ENCODE measurements around the gene TBPL1. TPM values are rescaled to one million over a fixed set of nuclear protein-coding genes. Genes with fewer than 3 reads are reported as not detected.

Gene TBPL1
- total RNA-seq, 2 experiments from 2014 or later = 30.9 to 37.8 TPM

GRCh38 chr6:133951227-133951626, 1.8 kb upstream of the TBPL1 start:
- Mint-ChIP-seq H3K4me1 (ENCODE audit: low read depth) (peaks cover 24% of the 10 kb centered on the region), H3K27me3 (no peaks in the 10 kb centered on the region), H3K4me3 (peak overlapping the region; percentile 92), H3K9me3 (no peaks in the 10 kb centered on the region), H3K27ac (peak overlapping the region; percentile 96), H3K36me3 (ENCODE audit: low read depth) (no peaks in the 10 kb centered on the region)
- ATAC-seq (no peak), DNase-seq (no peak)
- intact Hi-C loops (cut with micrococcal nuclease) = no loop called here
- POLR2A ChIA-PET = interaction anchor here (0.7 kb wide), 1 partner anchor 1684 kb away, joined by 3 read pairs; no protein-coding TSS in a partner anchor
- no peak for TF ChIP-seq CTCF (IDR thresholded peaks at IDR 0.05)
- CTCF ChIA-PET = interaction anchor here (0.7 to 5.8 kb wide), 7 partner anchors 10 to 146 kb away, joined by 3 to 40 read pairs (median 4); no protein-coding TSS in a partner anchor

GRCh38 chr6:133951881-133952814, 876 bp upstream of the TBPL1 start:
- H3K27me3 Mint-ChIP-seq = no peaks in the 10 kb centered on the region
- peak overlapping the region; percentile 96 for H3K27ac Mint-ChIP-seq
- POLR2A ChIA-PET = interaction anchor here (0.6 to 1.6 kb wide), 6 partner anchors 9 to 1685 kb away, joined by 3 to 9 read pairs (median 4); no protein-coding TSS in a partner anchor
- DNase-seq (peak; percentile 71), ATAC-seq (peak; percentile 58)
- intact Hi-C loops (cut with micrococcal nuclease) = no loop called here
- H3K4me1 Mint-ChIP-seq (ENCODE audit: low read depth) = peaks cover 33% of the 10 kb centered on the region
- H3K4me3 Mint-ChIP-seq = peak overlapping the region; percentile 92
- CTCF ChIA-PET = interaction anchor here (0.7 to 5.8 kb wide), 8 partner anchors 10 to 145 kb away, joined by 3 to 40 read pairs (median 4); no protein-coding TSS in a partner anchor
- H3K9me3 Mint-ChIP-seq = no peaks in the 10 kb centered on the region
- peaks cover 2% of the 10 kb centered on the region for H3K36me3 Mint-ChIP-seq (ENCODE audit: low read depth)
- peak; percentile 56 for TF ChIP-seq CTCF (IDR thresholded peaks at IDR 0.05)

GRCh38 chr6:133953634-133954415, 801 bp downstream of the TBPL1 start:
- Mint-ChIP-seq H3K9me3 (no peaks in the 10 kb centered on the region), H3K4me3 (peak overlapping the region; percentile 92), H3K27me3 (no peaks in the 10 kb centered on the region), H3K36me3 (ENCODE audit: low read depth) (peaks cover 2% of the 10 kb centered on the region), H3K4me1 (ENCODE audit: low read depth) (peaks cover 45% of the 10 kb centered on the region), H3K27ac (peak overlapping the region; percentile 79)
- ChIA-PET POLR2A (interaction anchor here (0.7 to 1.9 kb wide), 12 partner anchors 8 to 1138 kb away, joined by 3 to 9 read pairs (median 3); no protein-coding TSS in a partner anchor), CTCF (interaction anchor here (1.5 to 5.8 kb wide), 5 partner anchors 20 to 109 kb away, joined by 5 to 40 read pairs (median 8); no protein-coding TSS in a partner anchor)
- DNase-seq (peak; percentile 13), ATAC-seq (no peak)
- intact Hi-C loops (cut with micrococcal nuclease) = no loop called here
- TF ChIP-seq CTCF (IDR thresholded peaks at IDR 0.05) = no peak

DNA sequence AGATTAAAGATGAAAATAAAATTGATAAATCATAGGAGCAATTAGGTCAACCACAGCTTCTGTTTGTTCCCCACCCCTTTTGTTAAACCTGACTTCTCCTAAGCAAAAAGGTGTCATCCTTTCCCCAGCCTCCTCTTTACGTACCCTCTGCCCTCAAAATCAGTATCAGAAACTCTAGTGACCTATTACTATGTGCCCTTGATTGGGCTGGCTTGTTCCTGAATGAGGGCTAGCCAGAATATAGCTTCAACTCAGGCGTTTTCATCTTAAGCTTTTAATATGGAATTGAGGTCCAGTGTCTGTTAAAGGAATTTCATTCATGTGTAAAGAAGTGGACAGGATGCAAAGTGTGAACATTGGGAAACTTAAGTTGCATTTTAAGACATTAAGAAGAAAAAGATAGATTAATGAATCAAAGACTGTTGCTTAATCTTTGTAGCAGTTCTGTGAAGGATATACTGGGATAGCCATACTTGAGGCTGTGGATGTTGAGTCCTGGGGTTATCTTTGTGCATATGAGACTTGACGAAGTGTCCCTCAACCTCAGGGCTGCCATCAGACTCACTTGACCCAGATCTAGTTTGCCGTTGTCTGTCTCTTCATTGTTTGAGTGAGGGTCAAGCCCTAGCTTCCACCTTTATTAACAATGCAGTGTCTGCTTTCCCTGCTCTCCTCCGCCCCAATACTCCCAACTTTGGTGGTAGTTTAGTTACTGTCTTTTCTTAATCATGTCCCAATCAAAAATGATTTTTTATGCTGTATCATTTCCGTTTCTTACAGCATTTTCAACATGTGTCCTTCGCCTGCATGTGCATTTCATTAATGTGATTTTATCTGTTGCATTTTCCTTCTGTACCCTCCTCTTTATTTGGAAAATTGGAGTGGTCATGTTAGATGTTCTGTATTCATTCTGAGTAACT, 1.9 kb downstream of the TBPL1 start:
- Mint-ChIP-seq H3K27ac (peak overlapping the region; percentile 16), H3K27me3 (no peaks in the 10 kb centered on the region), H3K4me1 (ENCODE audit: low read depth) (peaks cover 54% of the 10 kb centered on the region), H3K36me3 (ENCODE audit: low read depth) (peaks cover 2% of the 10 kb centered on the region), H3K9me3 (no peaks in the 10 kb centered on the region), H3K4me3 (peak overlapping the region; percentile 92)
- POLR2A ChIA-PET = interaction anchor here (0.6 to 1.9 kb wide), 3 partner anchors 12 to 31 kb away, joined by 3 to 5 read pairs (median 3); no protein-coding TSS in a partner anchor
- TF ChIP-seq CTCF (IDR thresholded peaks at IDR 0.05) = no peak
- CTCF ChIA-PET = interaction anchor here (0.6 to 5.8 kb wide), 7 partner anchors 11 to 142 kb away, joined by 3 to 40 read pairs (median 5); no protein-coding TSS in a partner anchor
- no peak for ATAC-seq
- intact Hi-C loops (cut with micrococcal nuclease) = no loop called here
- no peak for DNase-seq
